ENCODE results near the gene PNPLA1.
A peak's percentile ranks its signal among the peaks of the same experiment; 100 is the strongest.

The PNPLA1 gene

GRCh38 chr6:36339146-36339545, 69.3 kb downstream of the PNPLA1 start:
- no peak for DNase-seq (ENCODE audit: low spot score)
- in situ Hi-C loops (cut with MboI; ENCODE audit: low sequenced_read_pairs, unreplicated experiment), result no loop called here
- no peak for TF ChIP-seq CTCF (IDR thresholded peaks at IDR 0.05; ENCODE audit: borderline replicate concordance, control extremely low read depth, extremely low read depth, insufficient read depth, missing control alignments)

GRCh38 chr6:36340306-36340617, 70.4 kb downstream of the PNPLA1 start:
- in situ Hi-C loops (cut with MboI; ENCODE audit: low sequenced_read_pairs, unreplicated experiment), result no loop called here
- no peak for DNase-seq (ENCODE audit: low spot score)
- TF ChIP-seq CTCF (IDR thresholded peaks at IDR 0.05; ENCODE audit: borderline replicate concordance, control extremely low read depth, extremely low read depth, insufficient read depth, missing control alignments), result no peak

GRCh38 chr6:36340618-36341454, 71.0 kb downstream of the PNPLA1 start:
- TF ChIP-seq CTCF (IDR thresholded peaks at IDR 0.05; ENCODE audit: borderline replicate concordance, control extremely low read depth, extremely low read depth, insufficient read depth, missing control alignments), result peak; percentile 95
- in situ Hi-C loops (cut with MboI; ENCODE audit: low sequenced_read_pairs, unreplicated experiment), result no loop called here
- DNase-seq (ENCODE audit: low spot score), result peak; percentile 82

GRCh38 chr6:36343109-36343680, 73.3 kb downstream of the PNPLA1 start:
- in situ Hi-C loops (cut with MboI; ENCODE audit: low sequenced_read_pairs, unreplicated experiment), result no loop called here
- no peak for TF ChIP-seq CTCF (IDR thresholded peaks at IDR 0.05; ENCODE audit: borderline replicate concordance, control extremely low read depth, extremely low read depth, insufficient read depth, missing control alignments)
- no peak for DNase-seq (ENCODE audit: low spot score)

GRCh38 chr6:36345681-36346466, 76.0 kb downstream of the PNPLA1 start:
- in situ Hi-C loops (cut with MboI; ENCODE audit: low sequenced_read_pairs, unreplicated experiment), result no loop called here
- no peak for TF ChIP-seq CTCF (IDR thresholded peaks at IDR 0.05; ENCODE audit: borderline replicate concordance, control extremely low read depth, extremely low read depth, insufficient read depth, missing control alignments)
- DNase-seq (ENCODE audit: low spot score), result no peak

- in situ Hi-C loops (cut with MboI; ENCODE audit: low sequenced_read_pairs, unreplicated experiment), result no loop called here
- no peak for DNase-seq (ENCODE audit: low spot score)
- TF ChIP-seq CTCF (IDR thresholded peaks at IDR 0.05; ENCODE audit: borderline replicate concordance, control extremely low read depth, extremely low read depth, insufficient read depth, missing control alignments), result no peak
Observed at GRCh38 chr6:36346486-36347273, 76.8 kb downstream of the PNPLA1 start.

Measured in GM13976 (cell line).